ENCODE results near the gene CEP83. TPM values are rescaled to one million over a fixed set of nuclear protein-coding genes. Genes with fewer than 3 reads are reported as not detected.

Gene CEP83
- total RNA-seq, 4 donors from 2014 or later = 6.7 to 21.2 (median 8.3) TPM

DNA sequence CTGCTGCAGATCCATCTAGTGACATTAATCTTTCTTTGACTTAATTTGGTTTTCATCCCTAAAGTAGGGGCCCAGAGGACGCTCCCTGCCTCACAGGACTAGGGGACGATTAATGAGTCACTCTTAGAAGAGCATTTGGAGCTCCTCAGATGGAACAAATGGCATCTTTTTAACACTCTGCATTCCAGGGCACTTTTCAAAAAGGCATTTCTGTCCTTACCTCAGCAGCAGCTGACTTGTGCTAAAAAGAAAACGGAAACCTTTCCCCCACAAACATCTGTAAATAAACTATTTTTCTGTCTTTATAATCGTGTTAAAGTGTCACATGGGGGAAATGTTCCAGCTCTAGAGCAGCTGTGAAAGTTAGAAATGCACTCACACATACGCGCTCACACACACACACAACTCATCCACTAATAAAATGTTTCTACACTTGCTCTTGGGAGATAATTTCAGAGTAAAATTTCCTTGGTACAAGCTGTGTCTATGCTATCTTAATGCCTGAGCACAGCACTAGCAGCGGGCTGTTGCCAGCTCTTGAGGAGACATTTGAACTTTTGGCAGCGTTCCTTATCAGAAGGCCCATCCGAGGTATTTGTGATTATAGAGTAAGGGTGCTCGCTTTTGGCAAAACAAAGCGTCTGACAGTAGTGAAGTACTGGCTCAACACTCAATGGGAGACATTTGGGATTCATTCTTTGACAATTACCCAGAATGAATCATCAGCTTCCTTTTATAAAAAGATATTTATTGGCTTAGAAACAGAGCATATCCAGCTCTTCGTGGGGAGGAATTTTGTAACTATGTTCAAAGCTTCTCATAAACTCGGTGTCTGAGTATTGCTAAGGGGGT lies 170.0 kb downstream of the CEP83 start:
- WGBS = 28% methylated on average over 13 of the region's 13 CpGs
- intact Hi-C loops (cut with DNase I) = no loop called here
- H3K27ac ChIP-seq (replicated peaks in 1 of 4) = peak overlapping the region; percentile 41 to 48 (median 45)

DNA sequence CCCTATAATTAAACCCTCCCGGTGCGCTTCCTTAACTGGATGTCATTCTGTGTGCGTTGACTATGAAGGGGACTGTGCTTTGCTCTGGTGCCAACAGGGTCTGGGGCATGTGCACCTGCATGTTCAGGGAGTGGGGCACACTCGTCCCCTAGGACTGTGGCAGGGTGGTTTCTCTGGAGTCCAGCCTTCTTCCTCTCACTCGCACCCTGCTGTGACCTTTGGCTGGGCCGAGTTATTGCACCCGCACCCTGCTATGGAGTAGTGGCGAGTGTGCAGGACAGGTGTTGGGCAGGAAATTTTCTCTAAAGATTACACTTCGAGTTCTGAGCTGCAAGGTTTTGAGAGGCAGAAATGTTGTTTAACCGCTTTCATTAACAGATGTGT lies 172.4 kb downstream of the CEP83 start:
- intact Hi-C loops (cut with DNase I) = no loop called here
- Histone ChIP-seq H3K27ac (replicated peaks in 1 of 4) (no peak overlapping the region), H3K27me3 (no peaks in the 10 kb centered on the region), H3K4me1 (peaks cover 17 to 34% (median 25%) of the 10 kb centered on the region in 4 donors), H3K36me3 (peaks cover 0 to 9% (median 0%) of the 10 kb centered on the region in 4 donors), H3K9me3 (no peaks in the 10 kb centered on the region), H3K4me3 (no peak overlapping the region)
- TF ChIP-seq, protein P1, sequence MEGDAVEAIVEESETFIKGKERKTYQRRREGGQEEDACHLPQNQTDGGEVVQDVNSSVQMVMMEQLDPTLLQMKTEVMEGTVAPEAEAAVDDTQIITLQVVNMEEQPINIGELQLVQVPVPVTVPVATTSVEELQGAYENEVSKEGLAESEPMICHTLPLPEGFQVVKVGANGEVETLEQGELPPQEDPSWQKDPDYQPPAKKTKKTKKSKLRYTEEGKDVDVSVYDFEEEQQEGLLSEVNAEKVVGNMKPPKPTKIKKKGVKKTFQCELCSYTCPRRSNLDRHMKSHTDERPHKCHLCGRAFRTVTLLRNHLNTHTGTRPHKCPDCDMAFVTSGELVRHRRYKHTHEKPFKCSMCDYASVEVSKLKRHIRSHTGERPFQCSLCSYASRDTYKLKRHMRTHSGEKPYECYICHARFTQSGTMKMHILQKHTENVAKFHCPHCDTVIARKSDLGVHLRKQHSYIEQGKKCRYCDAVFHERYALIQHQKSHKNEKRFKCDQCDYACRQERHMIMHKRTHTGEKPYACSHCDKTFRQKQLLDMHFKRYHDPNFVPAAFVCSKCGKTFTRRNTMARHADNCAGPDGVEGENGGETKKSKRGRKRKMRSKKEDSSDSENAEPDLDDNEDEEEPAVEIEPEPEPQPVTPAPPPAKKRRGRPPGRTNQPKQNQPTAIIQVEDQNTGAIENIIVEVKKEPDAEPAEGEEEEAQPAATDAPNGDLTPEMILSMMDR (IDR thresholded peaks at IDR 0.05) = no peak
- TF ChIP-seq POLR2AphosphoS5 (IDR thresholded peaks at IDR 0.05) (no peak), POLR2A (IDR thresholded peaks at IDR 0.05; ENCODE audit: low read depth) (no peak), EP300 (IDR thresholded peaks at IDR 0.05) (no peak)
- DNase-seq (ENCODE audit: extremely low spot score) = no peak
- 92% methylated on average over 10 of the region's 10 CpGs for WGBS

More for the DNA sequence above, 170.0 kb downstream of the CEP83 start:
- TF ChIP-seq EP300 (IDR thresholded peaks at IDR 0.05) = no peak
- TF ChIP-seq, protein P1 (IDR thresholded peaks at IDR 0.05) = no peak
- TF ChIP-seq POLR2AphosphoS5 (IDR thresholded peaks at IDR 0.05) = no peak
- no peak for TF ChIP-seq POLR2A (IDR thresholded peaks at IDR 0.05; ENCODE audit: low read depth)
- no peak overlapping the region for H3K4me3 ChIP-seq
- H3K9me3 ChIP-seq = no peaks in the 10 kb centered on the region
- H3K27me3 ChIP-seq = no peaks in the 10 kb centered on the region
- no peak for DNase-seq (ENCODE audit: extremely low spot score)
- H3K4me1 ChIP-seq = peaks cover 17 to 34% (median 25%) of the 10 kb centered on the region in 4 donors
- H3K36me3 ChIP-seq = peaks cover 0 to 9% (median 0%) of the 10 kb centered on the region in 4 donors

DNA sequence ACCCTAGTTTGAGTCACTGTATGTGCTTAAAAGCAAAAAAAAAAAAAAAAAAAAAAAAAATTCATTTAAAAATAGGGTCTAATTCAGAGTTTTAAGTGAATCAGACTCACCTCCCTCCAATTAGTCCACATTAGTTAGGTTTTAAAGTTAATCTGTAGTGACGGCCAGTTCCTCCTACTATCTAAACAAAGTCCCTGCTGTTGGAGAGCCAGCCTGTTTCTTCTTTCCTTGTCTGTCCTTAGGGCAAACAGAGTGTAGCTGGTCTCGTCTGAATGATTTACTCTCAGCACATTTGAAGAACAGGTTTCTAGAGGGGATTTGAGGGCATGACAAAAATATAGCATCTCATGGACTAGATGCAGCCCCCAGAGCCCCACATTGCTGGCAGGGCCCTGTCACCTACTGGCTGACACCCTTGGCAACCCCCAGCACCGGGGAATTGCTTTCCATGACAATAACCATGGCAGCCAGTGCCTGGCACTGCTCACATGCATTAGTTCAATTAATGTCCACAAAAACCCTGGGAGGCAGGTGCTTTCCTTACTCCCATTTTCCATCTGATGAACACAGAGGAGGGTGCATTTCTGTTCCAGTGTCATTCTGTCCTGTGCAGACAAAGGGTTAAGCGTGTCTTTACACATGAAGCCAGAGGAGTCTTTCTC lies 173.0 kb downstream of the CEP83 start:
- intact Hi-C loops (cut with DNase I) = no loop called here
- no peaks in the 10 kb centered on the region for H3K27me3 ChIP-seq
- H3K4me3 ChIP-seq = no peak overlapping the region
- WGBS = 74% methylated on average over 4 of the region's 4 CpGs
- peaks cover 17 to 34% (median 25%) of the 10 kb centered on the region in 4 donors for H3K4me1 ChIP-seq
- no peak overlapping the region for H3K27ac ChIP-seq (replicated peaks in 1 of 4)
- DNase-seq (ENCODE audit: extremely low spot score) = no peak
- peaks cover 0 to 9% (median 0%) of the 10 kb centered on the region in 4 donors for H3K36me3 ChIP-seq
- TF ChIP-seq, protein P1 (IDR thresholded peaks at IDR 0.05) = no peak
- TF ChIP-seq POLR2AphosphoS5 (IDR thresholded peaks at IDR 0.05) (no peak), EP300 (IDR thresholded peaks at IDR 0.05) (no peak), POLR2A (IDR thresholded peaks at IDR 0.05; ENCODE audit: low read depth) (no peak)
- H3K9me3 ChIP-seq = no peaks in the 10 kb centered on the region

DNA sequence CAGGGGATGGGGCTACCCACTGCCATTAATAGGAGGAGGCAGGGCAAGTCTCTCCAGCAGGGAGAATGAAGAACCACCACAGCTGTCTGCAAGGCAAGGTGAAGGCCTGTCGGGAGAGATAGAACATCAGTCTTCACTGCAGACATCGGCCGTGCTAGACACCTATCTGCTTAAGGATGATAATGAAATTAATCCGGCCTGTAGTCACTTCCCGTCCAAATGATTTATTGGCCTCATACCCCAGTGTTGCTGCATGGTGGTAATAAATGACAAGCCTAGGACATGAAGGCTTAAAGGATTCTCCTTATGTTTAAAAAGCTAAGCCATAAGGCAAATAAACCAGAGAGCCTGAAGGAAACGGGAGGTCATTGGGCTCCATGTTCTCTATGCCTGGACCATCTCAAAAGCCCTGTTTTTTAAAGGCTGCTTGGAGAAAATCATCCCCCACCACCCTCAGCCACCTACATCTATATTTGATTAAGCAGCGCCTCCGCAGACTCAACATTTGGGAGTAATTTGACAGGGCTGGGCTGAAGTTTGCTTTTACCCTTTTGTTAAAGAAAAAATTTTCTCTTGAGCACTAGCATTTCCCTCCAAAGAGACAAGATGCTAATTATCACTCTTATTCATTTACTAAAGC lies 173.6 kb downstream of the CEP83 start:
- WGBS = 60% methylated on average over 8 of the region's 8 CpGs
- TF ChIP-seq EP300 (IDR thresholded peaks at IDR 0.05) = no peak
- TF ChIP-seq, protein P1 (IDR thresholded peaks at IDR 0.05) = no peak
- TF ChIP-seq POLR2AphosphoS5 (IDR thresholded peaks at IDR 0.05) = no peak
- no peak for TF ChIP-seq POLR2A (IDR thresholded peaks at IDR 0.05; ENCODE audit: low read depth)
- Histone ChIP-seq H3K9me3 (no peaks in the 10 kb centered on the region), H3K4me3 (no peak overlapping the region), H3K4me1 (peaks cover 17 to 33% (median 25%) of the 10 kb centered on the region in 4 donors), H3K36me3 (peaks cover 0 to 9% (median 0%) of the 10 kb centered on the region in 4 donors), H3K27ac (replicated peaks in 1 of 4) (no peak overlapping the region), H3K27me3 (no peaks in the 10 kb centered on the region)
- no peak for DNase-seq (ENCODE audit: extremely low spot score)
- intact Hi-C loops (cut with DNase I) = no loop called here
